Regular cardiac myocyte (primary cell): ENCODE results near the gene SLC2A4. TPM values are rescaled to one million over a fixed set of nuclear protein-coding genes. Genes with fewer than 3 reads are reported as not detected.

Source experiments
- total RNA-seq: library from RNA; depleted of rRNA; stranded (reverse); fragments of >200 nt; gene quantifications from 2 replicates; pipeline ENCODE4 v1.2.3, GENCODE V29; 2014

The SLC2A4 gene
- total RNA-seq: under 0.01 and 0.28 TPM in 2 replicates

GRCh38 chr17:7281074-7281952 lies at the start of gene SLC2A4:
SLC2A4 (plus strand) TSS chr17:7281718; CDS start chr17:7281935, 217 bp downstream.

GRCh38 chr17:7234083-7234951 lies 47.2 kb upstream of the SLC2A4 start, which contains the start of gene DVL2:
DVL2 (minus strand) TSS chr17:7234517; CDS start chr17:7234262, 255 bp downstream.

GRCh38 chr17:7239091-7240027 lies 42.2 kb upstream of the SLC2A4 start, which contains the start of gene PHF23:
PHF23 (minus strand) TSS chr17:7239457; CDS start chr17:7239279, 178 bp downstream.

GRCh38 chr17:7241783-7242716 lies 39.5 kb upstream of the SLC2A4 start, which contains the start of gene GABARAP:
GABARAP (minus strand) TSS chr17:7242449; CDS start chr17:7242330, 119 bp downstream.

GRCh38 chr17:7251661-7252175 lies 29.8 kb upstream of the SLC2A4 start, which contains the start of gene CTDNEP1:
CTDNEP1 (minus strand) TSS chr17:7251734; CDS start chr17:7251296, 438 bp downstream.

GRCh38 chr17:7252176-7253043 lies 29.1 kb upstream of the SLC2A4 start, which contains the start of gene ELP5:
ELP5 (plus strand) TSS chr17:7252215; CDS start chr17:7252551, 336 bp downstream.

GRCh38 chr17:7262192-7262934 lies 19.2 kb upstream of the SLC2A4 start, which contains the start of gene CLDN7:
CLDN7 (minus strand) TSS chr17:7262478; CDS start chr17:7262043, 435 bp downstream.

GRCh38 chr17:7294614-7295153 lies 13.2 kb downstream of the SLC2A4 start, which contains the start of gene YBX2:
YBX2 (minus strand) TSS chr17:7294639; CDS start chr17:7294500, 139 bp downstream.

GRCh38 chr17:7306911-7307685 lies 25.6 kb downstream of the SLC2A4 start, which contains the start of gene EIF5A:
EIF5A (plus strand) TSS chr17:7307628; CDS start chr17:7309636, 2,008 bp downstream.

GRCh38 chr17:7314719-7315569 lies 33.4 kb downstream of the SLC2A4 start, which contains the start of gene GPS2:
GPS2 (minus strand) TSS chr17:7315360; CDS start chr17:7315052, 308 bp downstream.

GRCh38 chr17:7328840-7329373 lies 47.4 kb downstream of the SLC2A4 start, which contains the start of gene NEURL4:
NEURL4 (minus strand) TSS chr17:7329335; CDS start chr17:7329312, 23 bp downstream.

GRCh38 chr17:7336240-7337175 lies 55.0 kb downstream of the SLC2A4 start, which contains the start of gene ACAP1:
ACAP1 (plus strand) TSS chr17:7336529; CDS start chr17:7336735, 206 bp downstream.

